H1 (cell line): ENCODE results near the gene LRRTM3. TPM values are rescaled to one million over a fixed set of nuclear protein-coding genes. Genes with fewer than 3 reads are reported as not detected.

Experiments used
- CTCF ChIA-PET: fragments of 300-600 bp; sonication (Branson Sonifier 250); formaldehyde crosslinking; loops from one replicate; lab custom pipeline; 2021; ENCODE audit not compliant: partially characterized antibody; lab: Charles Lee
- POLR2A ChIA-PET: fragments of 300-600 bp; sonication (Branson Sonifier 250); formaldehyde crosslinking; loops from one replicate; lab custom pipeline; 2021; ENCODE audit warnings: inconsistent platforms; ENCODE audit not compliant: partially characterized antibody; lab: Charles Lee
- DNase-seq, 2 experiments: peaks; one replicate each; pipeline versions ENCODE4 v3.0.0 to v3.0.0-alpha.2; 2010 to 2022; ENCODE audit warnings: low spot score in 2 of 2, low read depth in 1 of 2, mixed read lengths in 1 of 2
- FAIRE-seq: peaks from 2 replicates; lab custom pipeline; 2011; peaks lifted over from hg19 to GRCh38; lab: Jason Lieb, UNC
- H2AFZ ChIP-seq: 2 replicates; pipeline ENCODE4 v1.8.1; 2012; ENCODE audit warnings: low read length, inconsistent platforms
- H2AK5ac ChIP-seq: 2 replicates; pipeline ENCODE4 v1.6.1; 2013; ENCODE audit warnings: low read depth, low read length
- H2BK120ac ChIP-seq: replicated peaks from 2 replicates; pipeline ENCODE3; 2013; ENCODE audit warnings: low read depth, low read length, inconsistent platforms
- H2BK12ac ChIP-seq: 2 replicates; pipeline ENCODE4 v1.6.1; 2013; ENCODE audit warnings: low read depth, low read length
- H2BK15ac ChIP-seq: 2 replicates; pipeline ENCODE4 v1.6.1; 2013; ENCODE audit warnings: low read length
- H2BK20ac ChIP-seq: 2 replicates; pipeline ENCODE4 v1.6.1; 2013; ENCODE audit warnings: low read length
- H2BK5ac ChIP-seq: 2 replicates; pipeline ENCODE4 v1.6.1; 2013; ENCODE audit warnings: low read depth, low read length
- H3K14ac ChIP-seq: 2 replicates; pipeline ENCODE4 v1.6.1; 2013; ENCODE audit warnings: inconsistent platforms; ENCODE audit not compliant: insufficient read length
- H3K18ac ChIP-seq: 2 replicates; pipeline ENCODE4 v1.6.1; 2013; ENCODE audit warnings: low read length; ENCODE audit errors: extremely low read depth
- H3K23ac ChIP-seq: 2 replicates; pipeline ENCODE4 v1.6.1; 2013; ENCODE audit warnings: inconsistent platforms; ENCODE audit not compliant: insufficient read length
- H3K23me2 ChIP-seq: 2 replicates; pipeline ENCODE4 v1.6.1; 2013; ENCODE audit warnings: low read depth, low read length
- H3K27ac ChIP-seq: 2 replicates; pipeline ENCODE4 v1.6.1; 2011; ENCODE audit warnings: low read depth, low read length, inconsistent platforms
- H3K27me3 ChIP-seq, 4 experiments: replicated peaks in 1 of 4; 1 replicate in 1 of 4; 2 replicates in 3 of 4; pipeline versions ENCODE4 v1.6.1 to v1.8.1; 2011 to 2013; ENCODE audit warnings: low read length in 3 of 4, mild to moderate bottlenecking in 3 of 4, inconsistent platforms in 2 of 4, mixed read lengths in 2 of 4, moderate library complexity in 1 of 4; ENCODE audit not compliant: control insufficient read depth in 3 of 4, insufficient read depth in 3 of 4; ENCODE audit errors: extremely low read depth in 1 of 4
- H3K36me3 ChIP-seq, 4 experiments: 2 replicates each; pipeline versions ENCODE4 v1.6.1 to v1.8.1; 2011 to 2013; ENCODE audit warnings: mild to moderate bottlenecking in 4 of 4, low read length in 3 of 4, moderate library complexity in 2 of 4, control low read depth in 1 of 4, inconsistent platforms in 1 of 4; ENCODE audit not compliant: insufficient read depth in 4 of 4, control insufficient read depth in 2 of 4
- H3K4ac ChIP-seq: replicated peaks from 2 replicates; pipeline ENCODE3; 2013; ENCODE audit warnings: low read length, low read depth, mixed read lengths, inconsistent platforms; ENCODE audit not compliant: insufficient read length
- H3K4me1 ChIP-seq, 4 experiments: replicated peaks in 1 of 4; 1 replicate in 1 of 4; 2 replicates in 3 of 4; pipeline versions ENCODE4 v1.6.1 to v1.8.1; 2011 to 2013; ENCODE audit warnings: low read length in 3 of 4, inconsistent platforms in 2 of 4, mixed read lengths in 1 of 4; ENCODE audit not compliant: insufficient read depth in 4 of 4, control insufficient read depth in 3 of 4
- H3K4me2 ChIP-seq, 2 experiments: 2 replicates each; pipeline versions ENCODE4 v1.6.1 to v1.8.1; 2011 to 2013; ENCODE audit warnings: low read depth in 2 of 2, low read length in 2 of 2, control low read depth in 1 of 2, inconsistent platforms in 1 of 2, mild to moderate bottlenecking in 1 of 2; ENCODE audit not compliant: insufficient read depth in 1 of 2
- H3K4me3 ChIP-seq, 4 experiments: fragments of 200-600, 300-600 bp in 1 of 4; sonication (generic), shearing (Covaris generic), sonication (Bioruptor Twin) in 1 of 4; 2 replicates each; pipeline versions ENCODE4 v1.5.1 to v1.8.1; 2011 to 2016; ENCODE audit warnings: low read length in 4 of 4, low read depth in 3 of 4, control low read depth in 2 of 4, inconsistent platforms in 2 of 4, mild to moderate bottlenecking in 2 of 4, mixed read lengths in 1 of 4, moderate library complexity in 1 of 4; ENCODE audit not compliant: insufficient read depth in 2 of 4; ENCODE audit errors: extremely low read depth in 1 of 4
- H3K56ac ChIP-seq: replicated peaks from 2 replicates; pipeline ENCODE3; 2013; ENCODE audit warnings: low read depth, mild to moderate bottlenecking, mixed read lengths, low read length, inconsistent platforms; ENCODE audit not compliant: insufficient read length
- H3K79me1 ChIP-seq: 2 replicates; pipeline ENCODE4 v1.6.1; 2013; ENCODE audit warnings: low read depth, low read length, control low read depth
- H3K79me2 ChIP-seq, 2 experiments: 2 replicates each; pipeline versions ENCODE4 v1.6.1 to v1.8.1; 2012 to 2013; ENCODE audit warnings: low read length in 2 of 2, mild to moderate bottlenecking in 2 of 2, inconsistent platforms in 1 of 2; ENCODE audit not compliant: insufficient read depth in 2 of 2, control insufficient read depth in 1 of 2
- H3K9ac ChIP-seq, 4 experiments: replicated peaks in 1 of 4; 1 replicate in 1 of 4; 2 replicates in 3 of 4; pipeline versions ENCODE4 v1.6.1 to v1.8.1; 2011 to 2013; ENCODE audit warnings: low read depth in 3 of 4, low read length in 3 of 4, control low read depth in 2 of 4, mild to moderate bottlenecking in 2 of 4, moderate library complexity in 2 of 4, inconsistent platforms in 1 of 4; ENCODE audit errors: extremely low read depth in 1 of 4
- H3K9me3 ChIP-seq, 2 experiments: 2 replicates each; pipeline versions ENCODE4 v1.6.1 to v1.8.1; 2012 to 2013; ENCODE audit warnings: mild to moderate bottlenecking in 2 of 2, moderate library complexity in 2 of 2, control low read depth in 1 of 2, inconsistent platforms in 1 of 2, low read depth in 1 of 2, low read length in 1 of 2, mixed read lengths in 1 of 2; ENCODE audit not compliant: insufficient read depth in 2 of 2
- H4K20me1 ChIP-seq, 2 experiments: replicated peaks in 1 of 2; 2 replicates each; pipeline versions ENCODE3 to v1.8.1; 2011 to 2013; ENCODE audit warnings: inconsistent platforms in 2 of 2, low read length in 2 of 2, mild to moderate bottlenecking in 1 of 2; ENCODE audit not compliant: insufficient read depth in 2 of 2, control insufficient read depth in 1 of 2
- H4K5ac ChIP-seq: 2 replicates; pipeline ENCODE4 v1.6.1; 2013; ENCODE audit warnings: low read length, low read depth, mixed read lengths, inconsistent platforms; ENCODE audit not compliant: insufficient read length
- H4K8ac ChIP-seq: 2 replicates; pipeline ENCODE4 v1.8.0; 2013; ENCODE audit warnings: mild to moderate bottlenecking, moderate library complexity, low read length, inconsistent platforms; ENCODE audit not compliant: insufficient read depth; ENCODE audit errors: extremely low read depth
- H4K91ac ChIP-seq: replicated peaks from 2 replicates; pipeline ENCODE3; 2013; ENCODE audit warnings: low read length, mixed read lengths, inconsistent platforms; ENCODE audit not compliant: insufficient read length
- ATF3 ChIP-seq: IDR thresholded peaks from 2 replicates; pipeline ENCODE4 v1.6.1; 2011; ENCODE audit warnings: low read depth, mild to moderate bottlenecking, low read length; ENCODE audit not compliant: insufficient read depth
- BACH1 ChIP-seq: IDR thresholded peaks from 2 replicates; pipeline ENCODE4 v1.6.1; 2012; ENCODE audit warnings: low read length, improper control_type of control experiment
- SP2 ChIP-seq: IDR thresholded peaks from 2 replicates; pipeline ENCODE4 v1.6.1; 2012; ENCODE audit warnings: mild to moderate bottlenecking, low read length, inconsistent platforms
- SP4 ChIP-seq: IDR thresholded peaks from 2 replicates; pipeline ENCODE4 v1.6.1; 2012; ENCODE audit warnings: low read length, inconsistent platforms
- WGBS, 2 experiments: shearing (Covaris generic) in 1 of 2; methylation state at CpG; one replicate each; pipeline versions ENCODE4 v1.1.6 to v1.1.7; 2013 to 2015; ENCODE audit warnings: low lambda C conversion rate in 2 of 2, mixed read lengths in 2 of 2, inconsistent platforms in 1 of 2, low coverage in 1 of 2, missing lambda C conversion rate in 1 of 2; ENCODE audit not compliant: insufficient replicate concordance in 2 of 2, insufficient coverage in 1 of 2, insufficient read length in 1 of 2; ENCODE audit errors: extremely low coverage in 1 of 2, missing lambda C conversion rate in 1 of 2; 5-methylcytosine and 5-hydroxymethylcytosine counted together
- polyA plus RNA-seq, 7 experiments: library from polyadenylated mRNA; depleted of rRNA in 3 of 7; stranded (reverse) in 5 of 7; unstranded in 2 of 7; fragments of >200 nt in 5 of 7; fragments of 200-250 nt in 2 of 7; gene quantifications; 1 replicate in 5 of 7; 2 replicates in 1 of 7; 4 replicates in 1 of 7; pipeline versions ENCODE4 v1.2.1 to v1.2.3, GENCODE V29; 2011 to 2013; ENCODE audit warnings: missing spikeins in 2 of 7, mixed read lengths in 2 of 7
- total RNA-seq: library from RNA; stranded (reverse); fragmentation: NEBNext Ultra II Directional; extraction: Animal tissue kit (Norgen Biotek cat#: 25700); gene quantifications from 2 replicates; pipeline ENCODE4 v1.2.1, GENCODE V29; 2021

LRRTM3 gene
- total and polyA plus RNA-seq, 2 of the 8 experiments (the other 6 are each of a cell fraction or from before 2014, with no cell fraction given) = 0.33 to 0.48 TPM

- H4K5ac ChIP-seq = no peak overlapping the region
- H3K36me3 ChIP-seq = no peaks in the 10 kb centered on the region
- no peak overlapping the region for H3K27ac ChIP-seq
- 94% methylated on average over 2 of the region's 2 CpGs; no CpG with 5 or more reads in 1 of the 2 experiments for WGBS, 2 experiments
- H3K14ac ChIP-seq = no peak overlapping the region
- no peak overlapping the region for H3K56ac ChIP-seq
- H2BK12ac ChIP-seq = no peak overlapping the region
- no peak overlapping the region for H3K23ac ChIP-seq
- no peak overlapping the region for H2BK15ac ChIP-seq
- peaks cover 0 to 1% of the 10 kb centered on the region in 2 experiments for H4K20me1 ChIP-seq
- no peak overlapping the region for H4K8ac ChIP-seq
- H3K27me3 ChIP-seq = no peaks in the 10 kb centered on the region
- H4K91ac ChIP-seq = no peak overlapping the region
- H3K4me3 ChIP-seq = no peak overlapping the region
- no peaks in the 10 kb centered on the region for H3K79me2 ChIP-seq
- no peak for DNase-seq
- no peak overlapping the region for H2BK120ac ChIP-seq
- POLR2A ChIA-PET = no interaction called here
- H3K4me2 ChIP-seq = no peak overlapping the region
- H3K79me1 ChIP-seq = no peaks in the 10 kb centered on the region
- no peak overlapping the region for H3K4ac ChIP-seq
- 0 out of 2 replicates have a peak, but pooled peaks cover 2% of the 10 kb centered on the region for H3K23me2 ChIP-seq
- H3K9ac ChIP-seq = no peak overlapping the region
- TF ChIP-seq SP4 = no peak
- TF ChIP-seq ATF3 = no peak
- no peak for TF ChIP-seq BACH1
- no peak for TF ChIP-seq SP2
- TF ChIP-seq, all 59 proteins: peak for 0
- Histone ChIP-seq H2BK20ac (no peak overlapping the region), H2AFZ (no peak overlapping the region), H3K18ac (no peak overlapping the region), H3K9me3 (no peaks in the 10 kb centered on the region), H2AK5ac (no peak overlapping the region), H2BK5ac (no peak overlapping the region), H3K4me1 (no peaks in the 10 kb centered on the region)
- FAIRE-seq = no peak
- CTCF ChIA-PET = no interaction called here
These were observed 17.8 kb downstream of the LRRTM3 start for GRCh38 chr10:66943590-66943989.
